NCI-H2196 (cell line): ENCODE data around the gene LIPT1.
"Not testable (repeated sequence)": the region's sequence is repeated elsewhere in the genome, so short reads cannot be mapped to it uniquely, and the experiment has no call there.

Source experiments
- DNase-seq: peaks from one replicate; lab custom pipeline; 2025; ENCODE audit not compliant: unreplicated experiment; lab: John Stamatoyannopoulos, UW

The LIPT1 gene

DNA sequence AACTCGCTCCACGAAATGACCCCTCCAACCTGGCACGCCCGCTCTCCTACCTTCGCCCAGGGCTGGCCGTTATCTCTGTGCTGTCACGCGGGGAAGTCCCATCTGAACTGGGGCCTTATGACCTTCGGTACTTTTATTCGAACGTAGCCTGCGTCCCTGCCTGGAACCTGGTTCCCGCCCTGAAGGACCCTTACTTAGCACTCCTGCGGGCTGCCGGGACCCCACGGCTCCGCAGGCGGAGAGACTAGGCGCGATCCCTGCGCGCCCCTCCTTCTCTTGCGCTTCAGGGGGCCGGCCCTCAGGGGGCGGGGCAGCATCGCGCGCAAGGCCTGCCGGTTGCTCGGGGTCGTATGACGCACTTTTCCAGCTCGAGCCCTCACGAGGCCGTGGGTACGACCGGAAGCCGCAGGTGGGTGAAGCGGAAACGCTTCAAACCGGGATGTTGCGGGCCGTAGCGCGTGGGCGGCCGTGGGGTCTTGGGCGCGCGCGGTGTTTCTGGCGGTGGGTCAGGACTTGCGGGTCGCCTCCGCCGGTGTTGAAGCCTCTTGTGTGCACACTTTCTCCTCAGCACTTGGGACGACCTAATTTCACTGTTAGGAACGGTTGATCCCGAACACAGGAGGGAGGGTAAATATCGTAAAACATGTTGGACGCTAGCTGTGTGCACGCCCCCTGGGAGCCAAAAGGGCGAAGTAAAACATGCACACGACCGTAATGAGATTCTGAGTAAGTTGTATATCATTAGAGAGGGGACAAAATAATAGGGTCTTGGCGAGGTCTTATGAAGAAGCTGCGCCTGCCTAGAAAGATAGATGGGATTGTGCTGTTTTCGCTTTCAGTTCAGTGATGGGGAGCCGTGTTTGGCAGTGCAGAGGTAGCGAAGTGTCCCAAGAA, at the start of gene LIPT1, which contains the start of gene TSGA10:
Gene LIPT1 (plus strand): TSS at position 325 of the 894 bp plus-strand sequence. CDS start 6,991 bp downstream, outside the sequence.
Gene TSGA10 (minus strand): TSS at position 300 of the 894 bp plus-strand sequence. CDS start 45,503 bp downstream, outside the sequence.
- DNase-seq: peak; percentile 93

GRCh38 chr2:99106913-99107312, 47.9 kb upstream of the LIPT1 start:
- DNase-seq: no peak

- no peak for DNase-seq
Observed at GRCh38 chr2:99111236-99111635, 43.5 kb upstream of the LIPT1 start.

- DNase-seq: no peak
Observed at GRCh38 chr2:99111945-99112344, 42.8 kb upstream of the LIPT1 start.

- DNase-seq: no peak
Observed at GRCh38 chr2:99112617-99113016, 42.1 kb upstream of the LIPT1 start.

- no peak for DNase-seq
Observed at GRCh38 chr2:99127981-99128380, 26.8 kb upstream of the LIPT1 start.

- DNase-seq: not testable (repeated sequence)
Observed at GRCh38 chr2:99135044-99135556, 19.7 kb upstream of the LIPT1 start.

DNA sequence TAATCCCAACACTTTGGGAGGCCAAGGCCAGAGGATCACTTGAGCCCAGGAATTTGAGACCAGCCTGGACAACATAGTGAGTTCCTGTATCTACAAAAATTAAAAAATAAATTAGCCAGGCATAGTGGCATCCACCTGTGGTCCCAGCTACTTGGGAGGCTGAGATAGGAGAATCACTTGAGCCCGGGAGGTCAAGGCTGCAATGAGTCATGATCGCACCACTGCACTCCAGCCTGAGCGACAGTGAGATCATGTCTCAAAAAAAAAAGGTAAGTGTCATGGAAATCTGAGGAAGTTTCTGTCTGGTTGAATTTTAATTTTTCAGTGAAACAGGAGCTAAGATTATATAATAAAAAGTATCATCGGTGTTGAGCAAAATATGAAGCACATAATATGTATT, 15.8 kb upstream of the LIPT1 start:
- no peak for DNase-seq

GRCh38 chr2:99140056-99140859, 14.5 kb upstream of the LIPT1 start:
- no peak for DNase-seq

GRCh38 chr2:99140860-99141109, 14.0 kb upstream of the LIPT1 start:
- no peak for DNase-seq

DNA sequence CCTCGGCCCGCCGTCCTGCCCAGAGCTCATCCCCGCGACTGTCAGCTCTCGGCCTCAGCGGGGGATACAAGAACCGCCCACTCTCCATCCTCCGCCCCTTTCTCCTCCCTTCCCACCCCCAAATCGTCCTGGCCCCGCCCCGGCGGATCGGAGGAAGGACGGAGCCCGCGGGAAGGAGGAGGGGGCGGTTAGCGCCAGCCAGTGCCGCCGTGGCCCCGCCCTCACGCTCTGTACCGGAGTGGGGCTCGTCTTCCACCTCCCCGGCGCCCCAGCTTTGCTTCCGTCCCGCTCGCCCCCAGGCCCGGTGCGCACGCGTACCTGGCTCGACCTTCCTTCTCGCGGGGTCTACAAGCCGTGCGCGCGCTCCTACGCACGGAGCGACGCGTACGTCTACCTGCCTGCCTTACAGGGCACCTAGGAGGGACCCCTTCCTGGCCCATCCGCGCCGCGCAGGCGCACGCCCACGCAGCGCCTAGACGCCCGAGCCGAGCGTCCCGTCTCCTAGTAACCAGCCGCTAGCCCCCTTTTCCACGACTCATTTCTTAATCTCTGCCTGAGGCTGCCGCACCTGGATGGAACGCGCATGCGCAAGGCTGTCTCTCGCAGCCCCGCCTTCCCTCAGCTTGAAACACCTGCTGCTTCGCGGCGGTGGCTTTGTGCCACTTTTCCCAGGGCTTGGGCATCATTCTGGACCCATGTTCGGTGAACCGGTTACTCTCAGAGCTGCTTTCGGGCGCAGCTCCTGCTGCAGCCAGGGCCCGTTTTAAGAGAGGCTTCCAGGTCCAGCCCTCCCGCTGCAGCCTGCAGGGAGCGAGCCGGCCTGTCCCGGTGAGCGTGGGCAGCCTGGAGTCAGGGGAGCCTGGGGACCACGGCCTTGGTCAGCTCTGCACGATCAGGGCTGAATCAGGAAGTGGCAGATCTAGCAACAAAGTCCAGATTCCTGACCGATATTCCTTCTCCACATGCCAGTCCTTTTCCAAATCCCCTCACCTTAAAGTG, 13.4 kb upstream of the LIPT1 start, which contains the start of gene C2orf15:
Gene C2orf15 (plus strand): TSS at position 598 of the 999 bp plus-strand sequence. CDS start 8,852 bp downstream, outside the sequence.
- peak; percentile 99 for DNase-seq

DNA sequence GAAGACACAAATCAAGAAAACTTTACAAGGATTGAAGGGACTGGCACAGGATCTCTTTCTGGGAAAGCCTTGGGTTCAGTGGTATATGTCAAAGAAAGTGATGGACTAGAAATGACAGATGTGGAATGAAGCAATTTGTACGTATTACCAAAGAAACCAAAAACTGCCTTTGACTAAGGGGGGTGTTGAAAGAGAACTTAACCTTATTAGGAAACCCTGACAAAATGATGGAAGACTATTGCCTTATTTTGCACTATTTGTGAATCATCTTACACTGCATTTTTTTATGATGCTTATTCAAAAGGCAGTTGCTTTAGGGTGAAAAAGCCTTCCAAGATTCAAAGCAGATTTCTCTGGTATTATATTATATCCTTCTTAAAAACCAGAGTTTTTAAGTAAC, 4.1 kb upstream of the LIPT1 start:
- DNase-seq: no peak

DNA sequence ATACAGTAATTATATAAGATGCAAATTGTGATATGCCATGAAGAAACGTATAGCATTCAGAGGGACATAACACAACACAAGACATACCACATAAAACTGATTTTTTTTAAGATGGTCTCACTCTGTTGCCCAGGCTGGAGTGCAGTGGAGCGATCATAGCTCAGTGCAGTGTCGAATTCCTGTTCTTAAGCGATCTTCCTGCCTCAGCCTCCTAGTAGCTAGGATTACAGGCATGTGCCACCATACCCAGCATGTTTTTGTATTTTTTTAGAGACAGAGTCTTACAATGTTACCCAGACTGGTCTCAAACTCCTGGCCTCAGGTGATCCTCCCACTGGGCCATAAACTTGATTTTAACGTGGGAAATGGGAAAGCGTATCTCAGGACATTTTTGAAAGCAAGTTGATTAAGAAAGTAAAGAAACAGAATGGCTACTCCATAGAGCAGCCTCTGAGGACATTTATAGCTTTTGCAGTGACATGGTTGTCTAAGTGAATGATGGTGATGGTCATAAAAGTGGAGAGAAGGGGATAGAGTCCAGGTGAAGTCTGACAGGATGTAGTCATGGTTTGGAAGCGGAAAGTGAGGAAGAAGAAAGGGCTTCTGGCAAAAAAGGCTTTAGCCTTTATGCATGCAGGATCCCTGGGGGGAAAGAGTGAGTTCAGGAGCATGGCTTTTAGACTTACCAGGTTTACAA, 2.4 kb upstream of the LIPT1 start:
- no peak for DNase-seq

GRCh38 chr2:99153921-99154604, 704 bp upstream of the LIPT1 start:
- DNase-seq: no peak

GRCh38 chr2:99156891-99157290, 2.1 kb downstream of the LIPT1 start:
- DNase-seq: no peak

DNA sequence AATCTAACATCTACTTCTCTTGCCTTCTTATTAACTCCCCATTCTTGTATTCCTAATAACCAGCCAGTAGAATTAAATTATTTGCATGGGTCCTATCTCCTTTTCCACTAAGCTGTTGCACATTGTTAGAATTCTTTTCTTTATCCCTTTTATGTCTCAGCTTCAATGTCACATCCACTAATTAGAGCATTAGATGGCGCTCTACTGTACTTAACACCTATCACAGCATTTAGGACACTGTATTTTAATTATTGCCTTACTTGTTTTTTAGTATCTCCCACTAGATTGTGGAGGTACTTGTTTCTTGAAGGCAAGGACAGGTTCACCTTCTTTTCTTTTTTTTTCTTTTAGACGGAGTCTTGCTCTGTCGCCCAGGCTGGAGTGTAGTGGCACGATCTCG, 3.8 kb downstream of the LIPT1 start:
- DNase-seq: no peak

GRCh38 chr2:99159594-99159993, 4.8 kb downstream of the LIPT1 start:
- no peak for DNase-seq

DNA sequence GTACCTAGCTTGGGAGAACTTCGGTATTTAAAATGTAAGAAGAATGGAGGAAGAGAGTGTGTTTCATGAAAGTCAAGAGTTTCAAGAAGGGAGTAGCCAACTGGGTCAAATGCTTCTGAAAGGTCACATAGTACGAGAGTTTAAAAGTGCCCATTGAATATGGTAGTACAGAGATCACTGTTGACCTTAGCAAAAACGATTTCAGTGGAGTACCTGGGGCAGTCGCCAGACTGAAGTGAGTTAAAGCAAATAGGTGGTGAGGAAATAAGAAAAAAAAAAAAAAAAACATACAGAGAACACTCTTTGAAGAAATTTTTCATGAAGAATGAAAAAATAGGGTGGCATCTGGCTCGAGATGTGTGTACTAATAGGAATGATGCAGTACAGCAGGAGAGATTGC, 11.5 kb downstream of the LIPT1 start:
- no peak for DNase-seq

DNA sequence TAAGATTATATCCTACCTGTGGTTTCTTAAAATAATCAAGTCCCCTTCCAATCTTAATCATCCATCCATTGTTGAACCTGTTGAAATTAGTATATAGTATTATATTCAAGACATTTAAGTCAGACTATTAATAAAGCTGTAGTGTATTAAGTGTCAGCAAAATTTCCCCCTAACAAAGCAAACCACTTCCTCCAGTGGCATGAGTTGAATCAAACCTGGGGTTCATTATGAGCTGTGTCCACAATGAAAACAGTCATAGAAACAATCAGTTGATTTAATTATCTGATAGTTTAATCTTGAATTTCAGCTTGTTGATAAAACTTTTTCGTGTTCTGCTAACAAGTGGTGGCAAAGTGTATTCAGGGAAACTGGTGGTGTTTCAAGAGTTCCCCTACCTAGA, 14.8 kb downstream of the LIPT1 start:
- DNase-seq: no peak
